K562 (cell line): Measurements from ENCODE around the gene SLFNL1. TPM values are rescaled to one million over a fixed set of nuclear protein-coding genes. Genes with fewer than 3 reads are reported as not detected.

ENCODE experiments used
- ATAC-seq: fragments of 200-7000 bp; cut with Tn5 transposase; 3 replicates; pipeline ENCODE4 v1.9.1; 2020; ENCODE audit warnings: moderate library complexity
- BruUV-seq: library from RNA; stranded (reverse); fragments of 400-500 nt; replicated peaks from 2 replicates; lab custom pipeline; 2021; lab: Mats Ljungman, UMichigan
- CTCF ChIA-PET: fragments of 300-600 bp; formaldehyde crosslinking; extraction: SDS; loops from one replicate; lab custom pipeline; 2021; ENCODE audit warnings: low intra/inter-chr PET ratio; lab: Yijun Ruan, JAX
- POLR2A ChIA-PET: fragments of 300-600, 350-650 bp; sonication (Branson Sonifier 250); formaldehyde crosslinking; extraction: SDS; loops from one replicate; lab custom pipeline; 2021; ENCODE audit warnings: antibody characterized with exemption, inconsistent platforms; lab: Yijun Ruan, JAX
- DNase-seq, 4 experiments: peaks; one replicate each; pipeline versions ENCODE4 v3.0.0 to v3.0.0-alpha.2; 2011 to 2018; ENCODE audit warnings: low spot score in 3 of 4, mixed read lengths in 3 of 4; ENCODE audit errors: extremely low read depth in 1 of 4
- FAIRE-seq: peaks from 2 replicates; lab custom pipeline; 2011; peaks lifted over from hg19 to GRCh38; lab: Jason Lieb, UNC
- H2AFZ ChIP-seq: 2 replicates; pipeline ENCODE4 v1.6.0; 2011; ENCODE audit warnings: low read depth, low read length, control low read depth, inconsistent platforms
- H3K27ac ChIP-seq: fragments of 200-600 bp; 3 replicates; pipeline ENCODE4 v1.8.0; 2011; ENCODE audit warnings: low read depth, mild to moderate bottlenecking, control low read depth, inconsistent platforms, low read length, moderate library complexity, mixed read lengths; ENCODE audit errors: extremely low read depth
- H3K27me3 ChIP-seq, 2 experiments: fragments of 300-600 bp in 1 of 2; 2 replicates in 1 of 2; 3 replicates in 1 of 2; pipeline versions ENCODE4 v1.6.0 to v1.8.0; 2011; ENCODE audit warnings: inconsistent platforms in 2 of 2, low read length in 2 of 2, mild to moderate bottlenecking in 1 of 2, mixed read lengths in 1 of 2, moderate library complexity in 1 of 2; ENCODE audit not compliant: control insufficient read depth in 2 of 2, insufficient read depth in 2 of 2
- H3K36me3 ChIP-seq: fragments of 300-600 bp; 3 replicates; pipeline ENCODE4 v1.8.0; 2011; ENCODE audit warnings: mild to moderate bottlenecking, low read length, inconsistent platforms; ENCODE audit not compliant: control insufficient read depth, insufficient read depth
- H3K4me1 ChIP-seq, 2 experiments: fragments of 200-600 bp in 1 of 2; replicated peaks in 1 of 2; 2 replicates in 1 of 2; 3 replicates in 1 of 2; pipeline versions ENCODE4 v1.5.1 to v1.8.0; 2011; ENCODE audit warnings: inconsistent platforms in 2 of 2, low read length in 2 of 2, mild to moderate bottlenecking in 1 of 2, mixed read lengths in 1 of 2, moderate library complexity in 1 of 2; ENCODE audit not compliant: control insufficient read depth in 2 of 2, insufficient read depth in 2 of 2
- H3K4me2 ChIP-seq: 2 replicates; pipeline ENCODE4 v1.6.1; 2011; ENCODE audit warnings: low read length, control low read depth, inconsistent platforms, mixed read lengths; ENCODE audit not compliant: insufficient read depth
- H3K4me3 ChIP-seq: fragments of 200-600 bp; sonication (generic), shearing (Covaris generic); 2 replicates; pipeline ENCODE4 v1.5.1; 2016; ENCODE audit warnings: control low read depth, inconsistent platforms
- H3K79me2 ChIP-seq: fragments of 200-600 bp; 3 replicates; pipeline ENCODE4 v1.8.0; 2011; ENCODE audit warnings: low read length, inconsistent platforms; ENCODE audit not compliant: control insufficient read depth, insufficient read depth
- H3K9ac ChIP-seq, 2 experiments: 2 replicates each; pipeline versions ENCODE4 v1.6.0 to v1.6.1; 2011; ENCODE audit warnings: low read depth in 2 of 2, low read length in 2 of 2, control low read depth in 1 of 2, inconsistent platforms in 1 of 2, mild to moderate bottlenecking in 1 of 2, mixed read lengths in 1 of 2; ENCODE audit not compliant: insufficient read depth in 1 of 2
- H3K9me1 ChIP-seq: one replicate; pipeline ENCODE4 v1.6.0; 2011; ENCODE audit warnings: inconsistent platforms, mild to moderate bottlenecking, low read length, moderate library complexity; ENCODE audit not compliant: control insufficient read depth, insufficient read depth
- H3K9me3 ChIP-seq: replicated peaks from 2 replicates; pipeline ENCODE4 v1.5.1; 2011; ENCODE audit warnings: low read depth, low read length, inconsistent platforms; ENCODE audit not compliant: control insufficient read depth, insufficient read depth
- H4K20me1 ChIP-seq: replicated peaks from 2 replicates; pipeline ENCODE4 v1.6.1; 2011; ENCODE audit warnings: low read length, inconsistent platforms, mixed read lengths; ENCODE audit not compliant: control insufficient read depth, insufficient read depth
- ARID3A ChIP-seq: IDR thresholded peaks from 2 replicates; pipeline ENCODE4 v1.6.1; 2012; ENCODE audit warnings: low read depth, low read length, improper control_type of control experiment, borderline replicate concordance
- CBX1 ChIP-seq: sonication (generic); IDR thresholded peaks from 2 replicates; pipeline ENCODE4 v1.6.1; 2016; ENCODE audit warnings: antibody characterized with exemption, low read depth, mild to moderate bottlenecking
- ELF4 ChIP-seq: fragments of 450-650 bp; formaldehyde crosslinking; IDR thresholded peaks from 2 replicates; pipeline ENCODE4 v1.4.0; 2022; ENCODE audit warnings: missing genetic modification characterization
- TOE1 ChIP-seq, 2 experiments: fragments of 450-650 bp in 1 of 2; sonication (generic) in 1 of 2; formaldehyde crosslinking in 1 of 2; IDR thresholded peaks; 2 replicates each; pipeline versions ENCODE4 v1.7.1 to v1.8.0; 2016 to 2022; ENCODE audit warnings: borderline replicate concordance in 2 of 2, mild to moderate bottlenecking in 2 of 2, antibody characterized with exemption in 1 of 2, inconsistent platforms in 1 of 2, low read depth in 1 of 2, missing genetic modification reagents in 1 of 2, moderate library complexity in 1 of 2
- U2AF1 ChIP-seq: fragments of 200-400 bp; formaldehyde crosslinking; optimal IDR thresholded peaks from 2 replicates; pipeline ENCODE3; 2017; ENCODE audit warnings: mild to moderate bottlenecking, low read depth, low read length, moderate library complexity
- ZNF121 ChIP-seq: sonication (generic); formaldehyde crosslinking; conservative IDR thresholded peaks from 2 replicates; pipeline ENCODE4 v1.8.0; 2022; ENCODE audit warnings: missing genetic modification reagents
- ZNF174 ChIP-seq: fragments of 250-450 bp; sonication (Bioruptor Pico); IDR thresholded peaks from 2 replicates; pipeline ENCODE4 v1.4.0; 2020; ENCODE audit warnings: mild to moderate bottlenecking
- ZNF347 ChIP-seq: fragments of 450-650 bp; formaldehyde crosslinking; IDR thresholded peaks from 2 replicates; pipeline ENCODE4 v1.4.0; 2020; ENCODE audit warnings: low read depth, mild to moderate bottlenecking, moderate library complexity
- WGBS: fragments of 100-300 bp; shearing (Covaris generic); methylation state at CpG from one replicate; pipeline ENCODE4 v1.1.6; 2016; ENCODE audit warnings: low coverage, mixed read lengths; ENCODE audit not compliant: insufficient coverage; ENCODE audit errors: missing lambda C conversion rate; 5-methylcytosine and 5-hydroxymethylcytosine counted together
- in situ Hi-C: fragments of 300-500 bp; cut with MboI; formaldehyde crosslinking; loops from 4 replicates; pipeline ENCODE4 v1.15.0; 2018; ENCODE audit warnings: inconsistent platforms, mixed read lengths
- intact Hi-C: fragments of 100-400 bp; cut with micrococcal nuclease; formaldehyde crosslinking; loops from 2 replicates; pipeline ENCODE4 v1.14.2; 2022
- polyA plus RNA-seq, 8 experiments: library from polyadenylated mRNA; depleted of rRNA in 4 of 8; stranded (reverse) in 5 of 8; unstranded in 3 of 8; fragments of >200 nt; fragmentation: Nextera tagmentation in 2 of 8; fragmentation: Illumina TruSeq in 1 of 8; extraction: Ambion mirVana in 2 of 8; extraction: Trizol in 1 of 8; gene quantifications; 2 replicates each; pipeline versions ENCODE4 v1.2.1 to v1.2.3, GENCODE V29; 2011 to 2014; ENCODE audit warnings: inconsistent platforms in 1 of 8, missing spikeins in 1 of 8
- total RNA-seq, 7 experiments: library from RNA; depleted of rRNA in 6 of 7; stranded (reverse); fragments of >200 nt in 6 of 7; fragmentation: Illumina TruSeq in 2 of 7; extraction: Trizol in 2 of 7; gene quantifications; 2 replicates each; pipeline versions ENCODE4 v1.2.1 to v1.2.3, GENCODE V29; 2011 to 2021; ENCODE audit warnings: low replicate concordance in 1 of 7

Gene SLFNL1
- total and polyA plus RNA-seq, 9 of the 15 experiments (the other 6 are each of a cell fraction or from before 2014, with no cell fraction given): 0.05 to 0.14 (median 0.06) TPM; not detected in 5

- no peak overlapping the region for H2AFZ ChIP-seq
- H3K4me1 ChIP-seq: peaks cover 0 to 11% of the 10 kb centered on the region in 2 experiments; a peak in 1 of 5 replicates
- CTCF ChIA-PET: no interaction called here
- no peaks in the 10 kb centered on the region for H3K9me3 ChIP-seq
- in situ Hi-C loops (no loop called here), intact Hi-C loops (no loop called here)
- H3K27ac ChIP-seq: no peak overlapping the region
- BruUV-seq: no TSS peak
- no peak overlapping the region for H3K4me3 ChIP-seq
- H3K36me3 ChIP-seq: peaks cover 96% of the 10 kb centered on the region
- DNase-seq (no peak), FAIRE-seq (no peak), ATAC-seq (no peak)
- H4K20me1 ChIP-seq: no peaks in the 10 kb centered on the region
- H3K27me3 ChIP-seq: no peaks in the 10 kb centered on the region
- H3K79me2 ChIP-seq: no peaks in the 10 kb centered on the region
- no peak overlapping the region for H3K9ac ChIP-seq
- 98% methylated on average over 6 of the region's 6 CpGs for WGBS
- peak; percentile 48; the same call in 1 of the 2 replicates for TF ChIP-seq ZNF121 (CRISPR knock-in tag)
- TF ChIP-seq U2AF1: no peak
- POLR2A ChIA-PET: interaction anchor here (0.6 to 1.8 kb wide), 2 partner anchors 9 to 920 kb away, joined by 3 to 9 read pairs; partner anchors contain the start of gene SLFNL1
- H3K9me1 ChIP-seq: peaks cover 6% of the 10 kb centered on the region
- no peak overlapping the region for H3K4me2 ChIP-seq
Observed at GRCh38 chr1:41013024-41013423, 8.5 kb downstream of the SLFNL1 start.

GRCh38 chr1:41010345-41010744 lies 11.2 kb downstream of the SLFNL1 start:
- H4K20me1 ChIP-seq: 0 out of 2 replicates have a peak, but pooled peaks cover 6% of the 10 kb centered on the region
- no peak for TF ChIP-seq ELF4 (CRISPR knock-in tag)
- TF ChIP-seq ZNF174 (CRISPR knock-in tag): no peak
- no peak for TF ChIP-seq TOE1 (IDR thresholded peaks at IDR 0.05; ENCODE audit: borderline replicate concordance)
- TF ChIP-seq TOE1 (CRISPR knock-in tag; IDR thresholded peaks at IDR 0.05; ENCODE audit: borderline replicate concordance, low read depth): no peak
- no peak for TF ChIP-seq ZNF347 (CRISPR knock-in tag)
- no peak for TF ChIP-seq CBX1
- no peak for TF ChIP-seq ARID3A
- TF ChIP-seq, all 486 proteins: peak for 0
- H3K4me1 ChIP-seq: no peaks in the 10 kb centered on the region
- 88% methylated on average over 1 of the region's 1 CpG for WGBS
- H3K9me1 ChIP-seq: no peaks in the 10 kb centered on the region
- no peak overlapping the region for H3K9ac ChIP-seq
- no TSS peak for BruUV-seq
- H3K79me2 ChIP-seq: no peaks in the 10 kb centered on the region
- FAIRE-seq: no peak
- ATAC-seq: no peak
- H3K27me3 ChIP-seq: no peaks in the 10 kb centered on the region
- DNase-seq: no peak
- H3K4me2 ChIP-seq: no peak overlapping the region
- intact Hi-C loops (no loop called here), in situ Hi-C loops (no loop called here)
- H3K4me3 ChIP-seq: no peak overlapping the region
- H3K36me3 ChIP-seq: peaks cover 98% of the 10 kb centered on the region
- ChIA-PET CTCF (no interaction called here), POLR2A (interaction anchor here (1.4 to 1.8 kb wide), 2 partner anchors 11 to 14 kb away, joined by 4 to 5 read pairs; partner anchors contain the start of gene SLFNL1)
- no peaks in the 10 kb centered on the region for H3K9me3 ChIP-seq
- H2AFZ ChIP-seq: no peak overlapping the region
- H3K27ac ChIP-seq: no peak overlapping the region
